Heart right ventricle (tissue), 16 donors: Measurements from ENCODE around the gene FCHSD2. TPM values are rescaled to one million over a fixed set of nuclear protein-coding genes. Genes with fewer than 3 reads are reported as not detected.
A peak's percentile ranks its signal among the peaks of the same experiment; 100 is the strongest.

ENCODE experiments used
- ATAC-seq, 8 donors: fragments of 200-7000 bp; cut with Tn5 transposase; one replicate each; pipeline ENCODE4 v1.9.1; 2020; ENCODE audit warnings: mild to moderate bottlenecking in 8 of 8, moderate library complexity in 8 of 8, moderate number of reproducible peaks in 1 of 8
- DNase-seq, 2 donors: peaks; one replicate each; pipeline ENCODE4 v3.0.0-alpha.2; 2020
- H3K27ac ChIP-seq, 10 donors: fragments of 200-600 bp; sonication (generic) in 2 of 10; one replicate each; pipeline versions ENCODE4 v1.5.0 to v1.8.0; 2020 to 2022; ENCODE audit warnings: mild to moderate bottlenecking in 3 of 10
- H3K27me3 ChIP-seq, 7 donors: fragments of 200-600 bp; one replicate each; pipeline ENCODE4 v1.8.0; 2021 to 2022; ENCODE audit warnings: mild to moderate bottlenecking in 2 of 7
- H3K36me3 ChIP-seq, 9 donors: fragments of 200-600 bp; sonication (generic) in 1 of 9; one replicate each; pipeline versions ENCODE4 v1.5.0 to v1.8.0; 2020 to 2022; ENCODE audit warnings: mild to moderate bottlenecking in 2 of 9
- H3K4me1 ChIP-seq, 9 donors: fragments of 200-600 bp; sonication (generic) in 1 of 9; one replicate each; pipeline versions ENCODE4 v1.5.0 to v1.8.0; 2020 to 2022; ENCODE audit warnings: mild to moderate bottlenecking in 4 of 9
- H3K4me3 ChIP-seq, 10 donors: fragments of 200-600 bp; sonication (generic) in 2 of 10; one replicate each; pipeline versions ENCODE4 v1.5.0 to v1.8.0; 2020 to 2022; ENCODE audit warnings: mild to moderate bottlenecking in 7 of 10, moderate library complexity in 2 of 10
- H3K9me3 ChIP-seq, 11 donors: fragments of 200-600 bp in 10 of 11; sonication (generic) in 2 of 11; one replicate each; pipeline versions ENCODE4 v1.5.0 to v1.8.0; 2013 to 2022; ENCODE audit warnings: mild to moderate bottlenecking in 2 of 11, control low read depth in 1 of 11, moderate library complexity in 1 of 11
- WGBS, 2 donors: extraction: QIAGEN DNeasy Blood & Tissue Kit; methylation state at CpG; one replicate each; pipeline ENCODE4 v1.1.7; 2013; ENCODE audit warnings: inconsistent platforms in 1 of 2; 5-methylcytosine and 5-hydroxymethylcytosine counted together
- intact Hi-C, 10 donors: fragments of 100-400 bp; cut with DNase I; formaldehyde crosslinking; loops; one replicate each; pipeline versions ENCODE4 v1.11.1 to v1.14.2; 2022
- polyA plus RNA-seq, 2 donors: library from polyadenylated mRNA; stranded (reverse); fragments of 200-250 nt; gene quantifications; one replicate each; pipeline ENCODE4 v1.2.3, GENCODE V29; 2013
- total RNA-seq, 10 donors: library from RNA; stranded (reverse); fragmentation: NEBNext Ultra II Directional in 3 of 10; extraction: Animal tissue kit (Norgen Biotek cat#: 25700) in 3 of 10; gene quantifications; one replicate each; pipeline versions ENCODE4 v1.2.1 to v1.2.4, GENCODE V29; 2021 to 2023
- TF ChIP-seq, protein P1 (sequence below), 9 donors: fragments of 200-600 bp; sonication (generic) in 2 of 9; IDR thresholded peaks; one replicate each; pipeline versions ENCODE4 v1.5.0 to v1.8.0; 2021 to 2022; ENCODE audit warnings: antibody characterized with exemption in 9 of 9, mild to moderate bottlenecking in 5 of 9, moderate library complexity in 1 of 9
- donor health status: Arrhythmogenic right ventricular cardiomyopathy.
- donor health status: ischemic (EF 13 %, LVEDD 7.1; RV severe dilation, severe dysfunction).
- donor health status: healthy with polysubstance abuse.
- donor health status: DM: no; HTN: yes; CAD: no.
- donor health status: DM: no; HTN: no; CAD: no.
- donor health status: ischemic (EF 25% LVEDD 6.9; RV normal size, moderate dysfunction).
- donor health status: ischemic (EF 25% LVEDD 5.7; RV mildly dilated, moderate dysfunction).
- donor health status: healthy.
- donor health status: DM: yes; HTN: yes; CAD: no.
- donor health status: Ischemic cardiomyopathy.
- donor health status: ischemic (EF 35%, LVEDD 5.7; RV mildly dilated, moderate dysfunction).
- donor health status: nonischemic (EF 11% LVEDD 7.7; RV severe dilation, severe dysfunction).
- donor health status: DM: yes; HTN: yes; CAD: no.
- donor health status: PGD.
- donor health status: ischemic (EF 29% LVEDD 5.4; RV normal size, mild dysfunction).
- donor health status: nonischemic (EF 23%, LVEDD 6.1; RV moderate dilation, normal function).

FCHSD2 gene
- total and polyA plus RNA-seq, 12 donors = 16.1 to 48.4 (median 37.5) TPM

DNA sequence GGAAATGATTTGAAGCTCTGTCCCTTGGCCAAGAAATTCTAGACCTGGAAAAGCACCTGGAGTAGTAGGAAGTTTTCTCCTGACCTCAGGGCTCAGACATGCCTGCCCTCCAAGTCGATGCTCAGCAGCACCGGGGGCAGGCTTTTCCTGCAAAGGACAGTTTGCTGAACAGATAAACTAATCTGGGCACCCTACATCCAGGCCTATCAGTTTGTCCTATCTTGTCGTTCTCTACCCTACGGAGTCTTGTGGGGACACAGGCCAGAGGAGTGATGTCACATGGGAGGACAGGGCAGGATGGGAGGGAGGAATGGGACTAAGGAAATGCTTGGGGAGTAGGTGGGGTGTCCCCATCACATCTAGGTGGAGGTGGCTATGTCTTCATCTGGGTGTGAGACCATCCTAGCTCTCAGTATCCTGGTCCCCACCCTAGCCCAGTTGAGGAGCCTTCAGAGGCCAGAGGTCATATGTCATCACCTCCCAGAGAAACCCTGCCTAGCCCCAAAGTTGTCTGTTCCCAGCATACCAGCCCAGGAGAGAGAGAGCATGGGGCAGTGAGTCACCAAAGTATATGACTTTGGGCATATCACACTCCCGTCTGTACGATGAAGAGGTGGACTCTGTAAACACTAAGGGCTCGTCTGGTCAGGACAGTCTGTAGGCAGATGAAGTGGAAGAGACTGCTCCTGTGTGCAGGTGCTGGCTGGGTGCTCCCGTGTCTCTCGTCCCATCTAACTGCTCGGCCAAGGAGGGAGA lies 18.1 kb upstream of the FCHSD2 start:
- H3K27ac ChIP-seq = peak overlapping the region in 8 of 10 donors; percentile 81 to 89 (median 86)
- H3K36me3 ChIP-seq = no peaks in the 10 kb centered on the region
- intact Hi-C loops = no loop called here
- TF ChIP-seq, protein P1, sequence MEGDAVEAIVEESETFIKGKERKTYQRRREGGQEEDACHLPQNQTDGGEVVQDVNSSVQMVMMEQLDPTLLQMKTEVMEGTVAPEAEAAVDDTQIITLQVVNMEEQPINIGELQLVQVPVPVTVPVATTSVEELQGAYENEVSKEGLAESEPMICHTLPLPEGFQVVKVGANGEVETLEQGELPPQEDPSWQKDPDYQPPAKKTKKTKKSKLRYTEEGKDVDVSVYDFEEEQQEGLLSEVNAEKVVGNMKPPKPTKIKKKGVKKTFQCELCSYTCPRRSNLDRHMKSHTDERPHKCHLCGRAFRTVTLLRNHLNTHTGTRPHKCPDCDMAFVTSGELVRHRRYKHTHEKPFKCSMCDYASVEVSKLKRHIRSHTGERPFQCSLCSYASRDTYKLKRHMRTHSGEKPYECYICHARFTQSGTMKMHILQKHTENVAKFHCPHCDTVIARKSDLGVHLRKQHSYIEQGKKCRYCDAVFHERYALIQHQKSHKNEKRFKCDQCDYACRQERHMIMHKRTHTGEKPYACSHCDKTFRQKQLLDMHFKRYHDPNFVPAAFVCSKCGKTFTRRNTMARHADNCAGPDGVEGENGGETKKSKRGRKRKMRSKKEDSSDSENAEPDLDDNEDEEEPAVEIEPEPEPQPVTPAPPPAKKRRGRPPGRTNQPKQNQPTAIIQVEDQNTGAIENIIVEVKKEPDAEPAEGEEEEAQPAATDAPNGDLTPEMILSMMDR (IDR thresholded peaks at IDR 0.05) = no peak
- DNase-seq (no peak), ATAC-seq (no peak)
- no peak overlapping the region for H3K4me3 ChIP-seq
- H3K4me1 ChIP-seq = peaks cover 6 to 67% (median 41%) of the 10 kb centered on the region in 9 donors
- 73 to 75% methylated on average over 10 of the region's 10 CpGs for WGBS, 2 donors
- H3K9me3 ChIP-seq = no peaks in the 10 kb centered on the region
- no peaks in the 10 kb centered on the region for H3K27me3 ChIP-seq

DNA sequence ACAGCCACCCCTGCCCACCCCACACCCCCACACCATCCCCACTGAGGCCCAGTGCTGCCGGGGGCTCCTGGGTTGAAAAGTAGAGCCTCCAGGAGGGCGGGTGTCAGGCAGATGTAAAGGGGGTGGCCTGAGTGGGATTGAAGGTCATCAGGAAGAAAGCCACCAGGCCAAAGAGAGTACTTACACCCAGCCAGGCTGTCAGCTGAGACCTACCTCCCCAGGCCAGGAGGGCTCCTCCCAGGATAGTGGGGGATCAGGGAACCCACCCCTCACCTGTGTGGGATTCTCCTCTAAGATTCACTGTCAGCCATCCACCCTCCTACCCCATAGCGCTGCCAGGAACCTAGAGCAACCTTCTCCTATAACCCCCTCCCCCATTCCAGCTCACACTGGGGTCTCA lies 17.2 kb upstream of the FCHSD2 start:
- intact Hi-C loops = no loop called here
- WGBS, 2 donors = 92 to 96% methylated on average over 3 of the region's 3 CpGs
- no peaks in the 10 kb centered on the region for H3K36me3 ChIP-seq
- no peaks in the 10 kb centered on the region for H3K9me3 ChIP-seq
- DNase-seq (no peak), ATAC-seq (no peak)
- peak overlapping the region in 9 of 10 donors; percentile 25 to 89 (median 84) for H3K27ac ChIP-seq
- H3K4me3 ChIP-seq = no peak overlapping the region
- TF ChIP-seq, protein P1 (IDR thresholded peaks at IDR 0.05) = no peak
- H3K27me3 ChIP-seq = no peaks in the 10 kb centered on the region
- H3K4me1 ChIP-seq = peaks cover 6 to 75% (median 47%) of the 10 kb centered on the region in 9 donors

DNA sequence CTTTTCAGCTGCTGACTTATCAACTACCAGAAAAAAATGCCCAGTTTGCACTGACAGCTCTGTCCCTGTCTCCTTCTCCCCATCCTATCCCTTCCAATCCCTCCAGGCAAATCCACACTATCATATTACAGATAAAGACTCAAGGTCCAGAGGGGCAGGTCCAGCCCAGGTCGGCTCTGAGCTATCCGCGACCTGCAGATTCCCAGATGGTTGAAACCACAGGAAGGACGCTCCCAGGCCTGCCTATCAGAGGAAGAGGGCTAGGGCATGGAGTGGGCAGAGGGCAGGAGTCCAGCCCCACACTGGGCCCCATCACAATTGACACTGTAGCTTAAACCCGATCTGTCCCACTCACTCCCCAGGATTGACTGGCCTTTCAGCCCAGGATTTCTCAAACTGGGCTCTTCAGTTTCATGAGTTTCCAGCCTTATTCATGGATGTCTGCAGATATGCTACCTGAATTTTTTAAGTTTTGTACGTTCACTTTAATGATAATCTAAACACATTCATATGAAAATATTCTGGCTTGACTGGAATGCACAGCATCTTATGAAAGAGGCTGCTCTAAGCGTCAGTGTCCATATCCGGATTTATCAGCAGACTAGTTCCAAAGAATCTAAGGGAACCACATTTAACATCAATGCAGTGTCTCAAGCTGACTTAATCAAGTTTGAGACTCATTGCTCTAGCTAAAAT lies 16.4 kb upstream of the FCHSD2 start:
- Histone ChIP-seq H3K4me3 (no peak overlapping the region), H3K4me1 (peaks cover 6 to 76% (median 47%) of the 10 kb centered on the region in 9 donors)
- TF ChIP-seq, protein P1 (IDR thresholded peaks at IDR 0.05) = no peak

DNA sequence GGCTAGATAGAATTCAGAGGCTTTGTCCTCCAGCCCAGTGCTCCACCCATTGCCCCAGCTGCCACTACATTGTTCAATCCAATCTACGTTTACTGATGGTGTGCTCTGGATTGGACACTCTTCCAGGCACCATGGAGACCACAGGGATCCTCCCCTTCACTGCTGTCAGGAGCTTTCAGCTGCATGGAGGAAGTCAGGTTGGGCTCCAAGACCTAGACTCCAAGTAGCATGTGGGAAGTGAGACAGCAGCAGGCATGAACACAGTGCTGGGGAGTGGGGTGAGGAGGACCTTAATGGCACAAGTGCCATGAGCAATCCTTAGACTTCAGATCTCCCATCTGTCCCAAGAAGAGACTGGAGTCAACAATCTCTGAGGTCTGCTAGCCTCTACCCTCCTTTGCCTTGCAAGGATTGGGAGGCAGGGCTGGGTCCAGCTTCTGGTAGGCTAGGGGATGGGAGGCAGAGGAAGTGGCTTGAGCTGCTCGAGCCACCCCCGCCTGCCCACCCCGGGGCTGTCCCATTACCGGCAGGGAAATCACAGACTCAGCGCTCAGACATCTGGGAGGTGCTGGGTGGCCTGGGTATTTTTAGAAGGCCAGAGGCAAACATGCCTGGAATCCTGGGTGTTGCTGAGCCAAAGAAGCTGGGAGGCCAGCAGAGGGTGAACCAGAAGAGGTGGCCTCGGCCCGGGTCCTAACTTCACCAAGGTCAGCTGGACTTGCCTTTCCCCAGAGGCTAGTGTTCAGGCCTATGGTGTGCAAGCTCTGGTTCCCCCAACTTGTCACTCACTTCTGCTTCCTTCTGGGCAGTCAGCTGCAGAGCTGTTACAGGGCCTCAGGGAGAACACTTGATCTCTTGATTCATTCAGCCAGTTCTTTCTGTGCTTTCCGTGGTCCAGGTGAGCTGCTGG lies 15.2 kb upstream of the FCHSD2 start:
- H3K27me3 ChIP-seq = no peaks in the 10 kb centered on the region
- intact Hi-C loops = no loop called here
- H3K27ac ChIP-seq = peak overlapping the region; percentile 78 to 89 (median 84)
- ATAC-seq (peak; percentile 85 to 92 (median 88)), DNase-seq (peak; percentile 57 to 74)
- H3K9me3 ChIP-seq = no peaks in the 10 kb centered on the region
- H3K4me1 ChIP-seq = peaks cover 6 to 77% (median 50%) of the 10 kb centered on the region in 9 donors
- no peaks in the 10 kb centered on the region for H3K36me3 ChIP-seq
- TF ChIP-seq, protein P1 (IDR thresholded peaks at IDR 0.05) = peak in 1 of 9 donors; percentile 5
- no peak overlapping the region for H3K4me3 ChIP-seq
- WGBS, 2 donors = 32 to 36% methylated on average over 9 of the region's 9 CpGs

More for the DNA sequence above, 16.4 kb upstream of the FCHSD2 start:
- no peaks in the 10 kb centered on the region for H3K9me3 ChIP-seq
- ATAC-seq (peak in 5 of 8 donors; percentile 23 to 55 (median 34)), DNase-seq (no peak)
- 46 to 60% methylated on average over 8 of the region's 8 CpGs for WGBS, 2 donors
- no peaks in the 10 kb centered on the region for H3K27me3 ChIP-seq
- H3K27ac ChIP-seq = peak overlapping the region; percentile 77 to 89 (median 84)
- intact Hi-C loops = no loop called here
- H3K36me3 ChIP-seq = no peaks in the 10 kb centered on the region
